Neural crest cell (in vitro differentiated cells): ENCODE results near the gene TEPSIN. TPM values are rescaled to one million over a fixed set of nuclear protein-coding genes. Genes with fewer than 3 reads are reported as not detected.
A peak's percentile ranks its signal among the peaks of the same experiment; 100 is the strongest.

Source experiments
- DNase-seq: peaks from one replicate; pipeline ENCODE4 v3.0.0; 2021; ENCODE audit warnings: low read depth, mixed read lengths, low spot score
- H3K27ac Mint-ChIP-seq: one replicate; pipeline ENCODE4 v1.8.0; 2021; ENCODE audit warnings: mild to moderate bottlenecking, mixed read lengths; ENCODE audit not compliant: unreplicated experiment
- H3K27me3 Mint-ChIP-seq: 2 replicates; pipeline ENCODE4 v1.8.0; 2021; ENCODE audit warnings: low read depth, mild to moderate bottlenecking, mixed read lengths
- H3K36me3 Mint-ChIP-seq: 2 replicates; pipeline ENCODE4 v1.8.0; 2021; ENCODE audit warnings: low read depth, mild to moderate bottlenecking, mixed read lengths
- H3K4me1 Mint-ChIP-seq: 2 replicates; pipeline ENCODE4 v1.8.0; 2021; ENCODE audit warnings: mixed read lengths
- H3K4me3 Mint-ChIP-seq: one replicate; pipeline ENCODE4 v1.8.0; 2021; ENCODE audit warnings: mild to moderate bottlenecking, mixed read lengths
- H3K9me3 Mint-ChIP-seq: 2 replicates; pipeline ENCODE4 v1.8.0; 2021; ENCODE audit warnings: mixed read lengths
- CTCF ChIP-seq: fragments of 200-600 bp; sonication (generic); conservative IDR thresholded peaks from 2 replicates; pipeline ENCODE4 v1.5.0; 2021; ENCODE audit warnings: antibody characterized with exemption, mild to moderate bottlenecking
- total RNA-seq: library from RNA; stranded (reverse); gene quantifications from 2 replicates; pipeline ENCODE4 v1.2.1, GENCODE V29; 2021

The TEPSIN gene
- total RNA-seq, 1 donor from 2014 or later, result 40.4 TPM

- Mint-ChIP-seq H3K9me3 (no peaks in the 10 kb centered on the region), H3K4me1 (no peaks in the 10 kb centered on the region), H3K36me3 (no peaks in the 10 kb centered on the region), H3K27ac (no peak overlapping the region), H3K27me3 (no peaks in the 10 kb centered on the region), H3K4me3 (no peak overlapping the region)
- DNase-seq, result no peak
- TF ChIP-seq CTCF, result no peak
These were observed 32.7 kb downstream of the TEPSIN start for GRCh38 chr17:81206166-81206565.

GRCh38 chr17:81204578-81204977 lies 34.3 kb downstream of the TEPSIN start:
- Mint-ChIP-seq H3K27ac (no peak overlapping the region), H3K4me3 (no peak overlapping the region), H3K36me3 (no peaks in the 10 kb centered on the region), H3K27me3 (no peaks in the 10 kb centered on the region), H3K9me3 (no peaks in the 10 kb centered on the region), H3K4me1 (peaks cover 4% of the 10 kb centered on the region)
- TF ChIP-seq CTCF, result no peak
- no peak for DNase-seq

- DNase-seq, result no peak
- peaks cover 4% of the 10 kb centered on the region for H3K4me1 Mint-ChIP-seq
- TF ChIP-seq CTCF, result no peak
- H3K27me3 Mint-ChIP-seq, result no peaks in the 10 kb centered on the region
- no peaks in the 10 kb centered on the region for H3K9me3 Mint-ChIP-seq
- no peak overlapping the region for H3K27ac Mint-ChIP-seq
- H3K4me3 Mint-ChIP-seq, result no peak overlapping the region
- H3K36me3 Mint-ChIP-seq, result no peaks in the 10 kb centered on the region
These were observed 35.7 kb downstream of the TEPSIN start for GRCh38 chr17:81203136-81203535.

- peaks cover 4% of the 10 kb centered on the region for H3K4me1 Mint-ChIP-seq
- H3K27ac Mint-ChIP-seq, result no peak overlapping the region
- no peaks in the 10 kb centered on the region for H3K36me3 Mint-ChIP-seq
- no peak for TF ChIP-seq CTCF
- no peaks in the 10 kb centered on the region for H3K27me3 Mint-ChIP-seq
- H3K4me3 Mint-ChIP-seq, result no peak overlapping the region
- DNase-seq, result no peak
- no peaks in the 10 kb centered on the region for H3K9me3 Mint-ChIP-seq
These were observed 36.5 kb downstream of the TEPSIN start for GRCh38 chr17:81202318-81202717.

GRCh38 chr17:81200695-81201580 lies 37.9 kb downstream of the TEPSIN start:
- Mint-ChIP-seq H3K27ac (no peak overlapping the region), H3K9me3 (no peaks in the 10 kb centered on the region), H3K4me1 (peaks cover 4% of the 10 kb centered on the region), H3K27me3 (no peaks in the 10 kb centered on the region), H3K4me3 (peak overlapping the region; percentile 4), H3K36me3 (no peaks in the 10 kb centered on the region)
- TF ChIP-seq CTCF, result peak; percentile 70
- DNase-seq, result peak; percentile 65
